GM23248 (cell line): ENCODE measurements around the gene KCTD17.

ENCODE experiments used
- EZH2 ChIP-seq: fragments of 200-600 bp; sonication (generic); IDR thresholded peaks from 2 replicates; pipeline ENCODE4 v1.6.1; 2018; ENCODE audit warnings: antibody characterized with exemption, mild to moderate bottlenecking; ENCODE audit not compliant: insufficient read depth, poor library complexity, severe bottlenecking
- EZH2phosphoT487 ChIP-seq: fragments of 200-600 bp; sonication (generic); IDR thresholded peaks from 2 replicates; pipeline ENCODE4 v1.6.1; 2018; ENCODE audit warnings: antibody characterized with exemption, moderate library complexity, mild to moderate bottlenecking, low read depth; ENCODE audit not compliant: insufficient read depth

- no peak for TF ChIP-seq EZH2
- no peak for TF ChIP-seq EZH2phosphoT487
These were observed 2.3 kb upstream of the KCTD17 start for GRCh38 chr22:37049224-37049623.
